IMR-90 (cell line): ENCODE results near the gene SLC4A5. TPM values are rescaled to one million over a fixed set of nuclear protein-coding genes. Genes with fewer than 3 reads are reported as not detected.

ENCODE experiments used
- ATAC-seq: fragments of 200-7000 bp; cut with Tn5 transposase; 2 replicates; pipeline ENCODE4 v1.9.1; 2020; ENCODE audit warnings: low read depth, mild to moderate bottlenecking, moderate library complexity
- BruUV-seq: library from RNA; stranded (reverse); fragments of 400-500 nt; replicated peaks from 2 replicates; lab custom pipeline; 2021; lab: Mats Ljungman, UMichigan
- CTCF ChIA-PET: fragments of 300-600 bp; formaldehyde crosslinking; extraction: SDS; loops from one replicate; lab custom pipeline; 2021; ENCODE audit warnings: antibody characterized with exemption; lab: Yijun Ruan, JAX
- POLR2A ChIA-PET: fragments of 300-600 bp; sonication (Branson Sonifier 250); formaldehyde crosslinking; loops from one replicate; lab custom pipeline; 2022; ENCODE audit warnings: antibody characterized with exemption; ENCODE audit not compliant: unreplicated experiment; lab: Charles Lee
- DNase-seq: peaks from one replicate; pipeline ENCODE4 v3.0.0; 2013
- H2AFZ ChIP-seq: replicated peaks from 2 replicates; pipeline ENCODE3; 2013; ENCODE audit warnings: low read length, mild to moderate bottlenecking; ENCODE audit not compliant: poor library complexity
- H2AK5ac ChIP-seq: 2 replicates; pipeline ENCODE4 v1.6.1; 2013; ENCODE audit warnings: low read depth, low read length, inconsistent platforms
- H2AK9ac ChIP-seq: replicated peaks from 2 replicates; pipeline ENCODE3; 2013; ENCODE audit warnings: mild to moderate bottlenecking, low read depth, low read length, moderate library complexity; ENCODE audit not compliant: poor library complexity
- H2BK120ac ChIP-seq: 2 replicates; pipeline ENCODE4 v1.6.1; 2013; ENCODE audit warnings: low read depth, low read length, inconsistent platforms
- H2BK15ac ChIP-seq: 3 replicates; pipeline ENCODE4 v1.6.1; 2013; ENCODE audit warnings: low read depth, low read length, inconsistent platforms
- H2BK20ac ChIP-seq: 2 replicates; pipeline ENCODE4 v1.6.1; 2013; ENCODE audit warnings: low read depth, mild to moderate bottlenecking, inconsistent platforms, low read length, moderate library complexity
- H2BK5ac ChIP-seq: 2 replicates; pipeline ENCODE4 v1.6.1; 2013; ENCODE audit warnings: mild to moderate bottlenecking, low read depth, low read length, inconsistent platforms; ENCODE audit not compliant: poor library complexity, severe bottlenecking
- H3K14ac ChIP-seq: replicated peaks from 2 replicates; pipeline ENCODE4 v1.6.1; 2013; ENCODE audit warnings: low read depth, low read length, inconsistent platforms
- H3K18ac ChIP-seq: 2 replicates; pipeline ENCODE4 v1.6.1; 2013; ENCODE audit warnings: low read depth, low read length, control low read depth
- H3K23ac ChIP-seq: 2 replicates; pipeline ENCODE4 v1.6.1; 2013; ENCODE audit warnings: low read depth, low read length, inconsistent platforms
- H3K27ac ChIP-seq: 2 replicates; pipeline ENCODE4 v1.5.1; 2013; ENCODE audit warnings: mild to moderate bottlenecking, control low read depth, low read length; ENCODE audit not compliant: insufficient read depth
- H3K27me3 ChIP-seq: 2 replicates; pipeline ENCODE4 v1.6.1; 2013; ENCODE audit warnings: low read length; ENCODE audit not compliant: control insufficient read depth, insufficient read depth
- H3K36me3 ChIP-seq: 2 replicates; pipeline ENCODE4 v1.6.1; 2013; ENCODE audit warnings: low read length, mixed read lengths; ENCODE audit not compliant: control insufficient read depth, insufficient read depth
- H3K4ac ChIP-seq: 2 replicates; pipeline ENCODE4 v1.6.1; 2013; ENCODE audit warnings: low read depth, low read length, inconsistent platforms
- H3K4me1 ChIP-seq: 2 replicates; pipeline ENCODE4 v1.6.1; 2013; ENCODE audit warnings: low read length, mixed read lengths; ENCODE audit not compliant: control insufficient read depth, insufficient read depth
- H3K4me2 ChIP-seq: 2 replicates; pipeline ENCODE4 v1.6.1; 2013; ENCODE audit warnings: low read depth, mild to moderate bottlenecking, control low read depth, low read length, moderate library complexity
- H3K4me3 ChIP-seq: 2 replicates; pipeline ENCODE4 v1.5.1; 2013; ENCODE audit warnings: low read depth, mild to moderate bottlenecking, control low read depth, low read length, moderate library complexity; ENCODE audit not compliant: insufficient read depth
- H3K56ac ChIP-seq: 2 replicates; pipeline ENCODE4 v1.6.1; 2013; ENCODE audit warnings: low read length, inconsistent platforms; ENCODE audit not compliant: insufficient read depth; ENCODE audit errors: extremely low read depth
- H3K79me1 ChIP-seq, 2 experiments: 2 replicates each; pipeline ENCODE4 v1.6.1; 2013; ENCODE audit warnings: low read length in 2 of 2, inconsistent platforms in 1 of 2, low read depth in 1 of 2
- H3K9ac ChIP-seq: 2 replicates; pipeline ENCODE4 v1.6.1; 2013; ENCODE audit warnings: low read depth, low read length, control low read depth
- H3K9me1 ChIP-seq: 2 replicates; pipeline ENCODE4 v1.6.1; 2013; ENCODE audit warnings: low read length, inconsistent platforms; ENCODE audit not compliant: insufficient read depth
- H3K9me3 ChIP-seq: 2 replicates; pipeline ENCODE4 v1.6.1; 2013; ENCODE audit warnings: low read length; ENCODE audit not compliant: control insufficient read depth, insufficient read depth
- H4K20me1 ChIP-seq: 2 replicates; pipeline ENCODE4 v1.6.1; 2013; ENCODE audit warnings: low read length, inconsistent platforms; ENCODE audit not compliant: insufficient read depth
- H4K5ac ChIP-seq: 2 replicates; pipeline ENCODE4 v1.6.1; 2013; ENCODE audit warnings: mild to moderate bottlenecking, low read depth, low read length, control low read depth
- H4K8ac ChIP-seq, 2 experiments: 2 replicates each; pipeline ENCODE4 v1.6.1; 2013; ENCODE audit warnings: low read depth in 2 of 2, low read length in 2 of 2, control low read depth in 1 of 2, inconsistent platforms in 1 of 2
- H4K91ac ChIP-seq: 2 replicates; pipeline ENCODE4 v1.6.1; 2013; ENCODE audit warnings: low read depth, low read length, inconsistent platforms; ENCODE audit not compliant: insufficient read depth
- BHLHE40 ChIP-seq: fragments of 150-350 bp; IDR thresholded peaks from 2 replicates; pipeline ENCODE4 v1.6.1; 2016; ENCODE audit warnings: mild to moderate bottlenecking, low read depth, low read length
- MXI1 ChIP-seq: IDR thresholded peaks from 2 replicates; pipeline ENCODE4 v1.6.1; 2012; ENCODE audit warnings: low read depth, mild to moderate bottlenecking, low read length, moderate library complexity, borderline replicate concordance
- RCOR1 ChIP-seq: IDR thresholded peaks from 2 replicates; pipeline ENCODE4 v1.6.1; 2012; ENCODE audit warnings: mild to moderate bottlenecking, low read length, improper control_type of control experiment; ENCODE audit not compliant: insufficient replicate concordance
- RFX5 ChIP-seq: IDR thresholded peaks from 2 replicates; pipeline ENCODE4 v1.8.0; 2012; ENCODE audit warnings: low read depth, mild to moderate bottlenecking, low read length, moderate library complexity
- SMC3 ChIP-seq: fragments of 150-350 bp; IDR thresholded peaks from 2 replicates; pipeline ENCODE4 v1.6.1; 2016; ENCODE audit warnings: low read depth, mild to moderate bottlenecking, antibody characterized with exemption, low read length, moderate library complexity
- WGBS, 2 experiments: methylation state at CpG; one replicate each; pipeline versions ENCODE4 v1.1.5 to v1.1.7; 2013; ENCODE audit warnings: missing lambda C conversion rate in 2 of 2; ENCODE audit not compliant: insufficient read length in 1 of 2; ENCODE audit errors: extremely low coverage in 2 of 2; 5-methylcytosine and 5-hydroxymethylcytosine counted together
- dilution Hi-C: fragments of 300-500 bp; cut with HindIII; formaldehyde crosslinking; loops from one replicate; pipeline ENCODE4 v1.14.3; 2018; ENCODE audit warnings: low sequenced_read_pairs; ENCODE audit not compliant: unreplicated experiment
- in situ Hi-C: fragments of 300-500 bp; cut with MboI; formaldehyde crosslinking; loops from 3 replicates; pipeline ENCODE4 v1.14.3; 2019; ENCODE audit warnings: low sequenced_read_pairs, inconsistent platforms, mixed read lengths
- intact Hi-C: fragments of 100-400 bp; cut with micrococcal nuclease; formaldehyde crosslinking; loops from 2 replicates; pipeline ENCODE4 v1.10.0; 2022
- polyA plus RNA-seq, 3 experiments: library from polyadenylated mRNA; depleted of rRNA; stranded (reverse); fragments of >200 nt; gene quantifications; 2 replicates each; pipeline ENCODE4 v1.2.3, GENCODE V29; 2012; ENCODE audit warnings: low replicate concordance in 1 of 3
- total RNA-seq: library from RNA; depleted of rRNA; stranded (reverse); fragments of >200 nt; gene quantifications from 2 replicates; pipeline ENCODE4 v1.2.3, GENCODE V29; 2012
- TF ChIP-seq, protein P1 (sequence below): fragments of 150-350 bp; IDR thresholded peaks from 2 replicates; pipeline ENCODE4 v1.6.1; 2016; ENCODE audit warnings: low read depth, mild to moderate bottlenecking, low read length, moderate library complexity, borderline replicate concordance
- TF ChIP-seq, protein P2 (sequence below): fragments of 150-350 bp; IDR thresholded peaks from 2 replicates; pipeline ENCODE4 v1.6.1; 2017; ENCODE audit warnings: mild to moderate bottlenecking, antibody characterized with exemption, low read length, low read depth
- TF ChIP-seq, protein P3 (sequence below): conservative IDR thresholded peaks from 2 replicates; pipeline ENCODE4 v1.5.1; 2012; ENCODE audit warnings: mild to moderate bottlenecking, low read depth, low read length, improper control_type of control experiment

SLC4A5 gene
- total and polyA plus RNA-seq, 2 of the 4 experiments (the other 2 are of a cell fraction) = 0.18 to 0.22 TPM

DNA sequence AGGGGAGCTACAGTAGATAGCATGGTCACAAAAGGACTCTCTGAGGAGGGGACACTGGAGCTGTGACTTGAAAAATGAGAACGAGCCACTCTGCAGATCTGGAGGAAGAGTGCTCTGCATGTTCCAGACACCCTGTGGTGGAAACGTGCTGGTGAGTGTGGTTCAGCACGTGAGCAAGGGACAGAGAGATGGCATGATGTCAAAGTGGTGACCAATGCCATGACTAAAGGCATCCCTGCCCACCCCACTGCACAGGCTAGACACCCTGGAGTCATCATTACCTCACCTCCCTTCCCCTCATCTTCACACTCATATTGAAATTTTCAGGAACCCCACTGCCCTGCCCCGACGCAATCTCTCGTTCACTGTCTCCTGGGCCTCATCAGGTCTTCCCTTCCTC lies 56.5 kb downstream of the SLC4A5 start:
- Histone ChIP-seq H3K23ac (no peak overlapping the region), H3K4me2 (no peak overlapping the region), H3K9ac (no peak overlapping the region), H3K9me1 (0 out of 2 replicates have a peak, but pooled peaks cover 3% of the 10 kb centered on the region), H2BK5ac (no peak overlapping the region), H3K4ac (no peak overlapping the region), H3K9me3 (no peaks in the 10 kb centered on the region), H3K27ac (no peak overlapping the region), H2BK20ac (no peak overlapping the region), H3K18ac (no peak overlapping the region), H2BK15ac (no peak overlapping the region), H3K56ac (no peak overlapping the region), H2AK5ac (no peak overlapping the region), H2AFZ (no peak overlapping the region), H3K4me1 (no peaks in the 10 kb centered on the region), H4K8ac (no peak overlapping the region), H4K5ac (no peak overlapping the region), H3K79me1 (no peaks in the 10 kb centered on the region), H3K27me3 (peaks cover 34% of the 10 kb centered on the region), H4K20me1 (no peaks in the 10 kb centered on the region), H4K91ac (no peak overlapping the region), H3K4me3 (no peak overlapping the region), H3K14ac (no peak overlapping the region), H2BK120ac (no peak overlapping the region), H3K36me3 (no peaks in the 10 kb centered on the region), H2AK9ac (no peak overlapping the region)
- 96% methylated on average over 4 of the region's 6 CpGs; no CpG with 5 or more reads in 1 of the 2 experiments for WGBS, 2 experiments
- CTCF ChIA-PET = no interaction called here
- DNase-seq (no peak), ATAC-seq (no peak)
- dilution Hi-C loops = no loop called here
- in situ Hi-C loops = no loop called here
- BruUV-seq = no TSS peak
- TF ChIP-seq BHLHE40 (peak; percentile 65; the same call in 1 of the 2 replicates), SMC3 (no peak), MXI1 (no peak), RCOR1 (no peak), RFX5 (no peak)
- TF ChIP-seq, protein P1, sequence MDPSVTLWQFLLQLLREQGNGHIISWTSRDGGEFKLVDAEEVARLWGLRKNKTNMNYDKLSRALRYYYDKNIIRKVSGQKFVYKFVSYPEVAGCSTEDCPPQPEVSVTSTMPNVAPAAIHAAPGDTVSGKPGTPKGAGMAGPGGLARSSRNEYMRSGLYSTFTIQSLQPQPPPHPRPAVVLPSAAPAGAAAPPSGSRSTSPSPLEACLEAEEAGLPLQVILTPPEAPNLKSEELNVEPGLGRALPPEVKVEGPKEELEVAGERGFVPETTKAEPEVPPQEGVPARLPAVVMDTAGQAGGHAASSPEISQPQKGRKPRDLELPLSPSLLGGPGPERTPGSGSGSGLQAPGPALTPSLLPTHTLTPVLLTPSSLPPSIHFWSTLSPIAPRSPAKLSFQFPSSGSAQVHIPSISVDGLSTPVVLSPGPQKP = no peak
- TF ChIP-seq, protein P2, sequence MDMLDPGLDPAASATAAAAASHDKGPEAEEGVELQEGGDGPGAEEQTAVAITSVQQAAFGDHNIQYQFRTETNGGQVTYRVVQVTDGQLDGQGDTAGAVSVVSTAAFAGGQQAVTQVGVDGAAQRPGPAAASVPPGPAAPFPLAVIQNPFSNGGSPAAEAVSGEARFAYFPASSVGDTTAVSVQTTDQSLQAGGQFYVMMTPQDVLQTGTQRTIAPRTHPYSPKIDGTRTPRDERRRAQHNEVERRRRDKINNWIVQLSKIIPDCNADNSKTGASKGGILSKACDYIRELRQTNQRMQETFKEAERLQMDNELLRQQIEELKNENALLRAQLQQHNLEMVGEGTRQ = no peak
- TF ChIP-seq, protein P3, sequence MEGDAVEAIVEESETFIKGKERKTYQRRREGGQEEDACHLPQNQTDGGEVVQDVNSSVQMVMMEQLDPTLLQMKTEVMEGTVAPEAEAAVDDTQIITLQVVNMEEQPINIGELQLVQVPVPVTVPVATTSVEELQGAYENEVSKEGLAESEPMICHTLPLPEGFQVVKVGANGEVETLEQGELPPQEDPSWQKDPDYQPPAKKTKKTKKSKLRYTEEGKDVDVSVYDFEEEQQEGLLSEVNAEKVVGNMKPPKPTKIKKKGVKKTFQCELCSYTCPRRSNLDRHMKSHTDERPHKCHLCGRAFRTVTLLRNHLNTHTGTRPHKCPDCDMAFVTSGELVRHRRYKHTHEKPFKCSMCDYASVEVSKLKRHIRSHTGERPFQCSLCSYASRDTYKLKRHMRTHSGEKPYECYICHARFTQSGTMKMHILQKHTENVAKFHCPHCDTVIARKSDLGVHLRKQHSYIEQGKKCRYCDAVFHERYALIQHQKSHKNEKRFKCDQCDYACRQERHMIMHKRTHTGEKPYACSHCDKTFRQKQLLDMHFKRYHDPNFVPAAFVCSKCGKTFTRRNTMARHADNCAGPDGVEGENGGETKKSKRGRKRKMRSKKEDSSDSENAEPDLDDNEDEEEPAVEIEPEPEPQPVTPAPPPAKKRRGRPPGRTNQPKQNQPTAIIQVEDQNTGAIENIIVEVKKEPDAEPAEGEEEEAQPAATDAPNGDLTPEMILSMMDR = no peak
- POLR2A ChIA-PET = no interaction called here
- intact Hi-C loops = no loop called here
